Measurements from ENCODE around the gene CLDN15.

The CLDN15 gene

DNA sequence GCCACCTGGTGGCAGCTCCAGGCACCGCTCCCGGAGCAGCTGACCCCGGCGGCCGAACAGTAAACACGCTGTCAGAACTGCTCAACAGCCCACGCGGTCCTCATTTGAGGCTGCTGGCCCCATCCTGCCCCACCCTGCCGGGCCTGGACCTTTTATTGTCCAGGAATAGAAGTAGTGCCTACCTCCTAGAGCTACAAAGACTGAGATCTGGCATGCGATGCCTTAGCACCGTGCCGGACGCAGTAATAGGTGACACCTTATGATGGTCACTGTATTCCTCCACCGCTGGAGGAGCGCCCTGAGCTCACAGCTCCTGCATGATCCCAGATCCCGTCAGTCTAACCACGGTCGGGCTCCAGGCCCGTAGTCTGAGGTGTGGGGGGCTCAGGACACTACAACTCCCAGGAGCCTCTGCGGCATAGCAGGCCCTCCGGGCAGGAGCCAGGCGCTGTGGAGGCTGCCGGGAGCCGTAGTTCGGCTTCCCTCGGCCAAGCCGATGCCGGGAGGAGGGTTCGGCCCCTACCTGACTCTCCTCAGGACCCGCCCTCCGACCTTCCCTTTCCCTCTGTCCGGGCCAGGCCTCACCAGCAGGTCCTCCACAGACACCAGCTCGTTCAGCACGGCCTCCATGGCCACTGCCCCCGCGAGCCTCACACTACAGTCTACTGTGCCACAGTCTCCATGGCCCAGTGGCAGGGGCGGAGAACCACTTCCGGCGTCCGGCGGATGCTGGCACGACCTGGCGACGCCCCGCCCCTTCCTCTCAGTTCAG is 7.0 kb upstream of the CLDN15 start, which contains the start of gene FIS1:
TSS of gene FIS1 (minus strand) at position 707 of the 772 bp plus-strand sequence. CDS start at position 630, 77 bp downstream.
- peak; percentile 94 for DNase-seq (ENCODE audit: low spot score)

DNA sequence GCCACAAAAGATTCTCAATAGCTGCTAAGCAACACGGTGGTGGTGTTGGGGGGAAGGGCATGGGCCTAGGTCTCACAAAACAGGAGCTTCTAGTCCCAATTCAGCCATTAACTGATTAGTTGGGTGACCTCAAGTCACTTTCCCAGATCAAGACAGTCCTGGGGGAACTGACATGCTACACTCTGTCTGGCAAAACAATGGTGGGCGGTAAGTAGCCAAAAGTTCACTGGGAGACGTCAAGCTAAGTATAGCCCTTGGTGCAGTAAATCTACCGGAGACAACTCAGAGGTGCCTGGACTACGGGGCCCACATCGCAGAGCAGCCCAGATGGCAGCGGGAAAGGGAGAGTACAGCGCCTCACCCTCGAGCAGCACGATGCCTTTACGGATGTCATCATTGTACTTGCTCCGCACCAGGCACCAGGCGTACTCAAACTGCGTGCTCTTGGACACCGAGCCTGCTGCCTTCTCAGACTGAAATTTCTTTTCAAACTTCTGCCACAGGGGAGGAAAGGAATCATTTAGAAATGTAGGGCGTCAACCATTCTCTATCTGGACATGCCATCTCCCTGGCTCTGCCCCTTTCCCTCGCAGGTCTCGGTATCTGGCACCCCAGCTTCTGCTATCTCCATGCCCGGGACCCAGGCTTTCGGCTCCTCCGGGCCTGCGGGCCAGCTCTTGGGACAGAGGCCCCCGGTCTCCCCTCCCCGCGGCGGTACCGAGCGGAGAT is 6.2 kb upstream of the CLDN15 start:
- no peak for DNase-seq (ENCODE audit: low spot score)

DNA sequence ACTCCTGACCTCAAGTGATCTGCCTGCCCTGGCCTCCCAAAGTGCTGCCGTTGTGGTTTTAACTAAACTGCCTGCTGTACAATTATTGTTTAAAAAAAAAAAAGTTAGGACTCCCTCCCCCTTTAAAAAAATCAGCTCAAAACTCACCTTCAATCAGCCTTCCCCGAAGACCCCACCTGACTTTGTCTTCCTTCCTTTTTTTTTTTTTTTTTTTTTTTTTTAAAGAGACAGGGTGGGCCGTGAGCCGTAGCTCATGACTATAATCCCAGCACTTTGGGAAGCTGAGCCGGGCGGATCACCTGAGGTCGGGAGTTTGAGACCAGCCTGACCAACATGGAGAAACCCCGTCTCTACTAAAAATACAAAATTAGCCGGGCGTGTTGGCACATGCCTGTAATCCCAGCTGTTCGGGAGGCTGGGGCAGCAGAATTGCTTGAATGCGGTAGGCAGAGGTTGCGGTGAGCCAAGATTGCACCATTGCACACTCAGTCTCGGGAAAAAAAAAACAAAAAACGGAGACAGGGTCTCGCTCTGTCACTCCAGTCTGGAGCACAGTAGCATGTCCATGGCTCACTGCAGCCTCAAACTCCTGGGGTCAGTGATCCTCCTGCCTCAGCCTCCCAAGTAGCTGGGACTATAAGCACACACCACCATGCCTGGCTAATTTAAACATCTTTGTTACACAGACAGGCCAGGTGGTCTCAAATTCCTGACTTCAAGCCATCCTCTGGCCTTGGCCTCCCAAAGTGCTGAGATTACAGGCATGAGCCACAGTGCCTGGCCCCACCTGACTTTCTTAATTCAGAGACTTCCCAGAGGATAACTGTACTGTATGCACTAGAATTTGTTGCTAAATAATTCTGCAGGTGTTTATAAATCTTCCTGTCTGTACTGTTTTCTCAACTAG is 4.1 kb upstream of the CLDN15 start:
- DNase-seq (ENCODE audit: low spot score) = no peak

DNA sequence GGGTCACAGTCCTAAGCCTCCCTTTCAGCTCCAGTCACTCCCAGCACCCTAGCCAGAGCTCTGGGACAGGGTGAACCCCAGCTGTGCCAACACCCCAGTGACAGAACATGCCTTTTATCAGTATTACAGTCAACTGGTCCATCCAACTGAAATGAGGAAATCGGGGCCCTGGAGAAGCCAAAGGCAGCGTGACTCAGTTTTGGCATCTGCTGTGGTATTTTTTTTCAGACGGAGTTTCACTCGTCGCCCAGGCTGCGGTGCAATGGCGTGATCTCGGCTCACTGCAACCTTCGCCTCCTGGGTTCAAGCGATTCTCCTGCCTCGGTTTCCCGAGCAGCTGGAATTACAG is 3.4 kb upstream of the CLDN15 start:
- no peak for DNase-seq (ENCODE audit: low spot score)

DNA sequence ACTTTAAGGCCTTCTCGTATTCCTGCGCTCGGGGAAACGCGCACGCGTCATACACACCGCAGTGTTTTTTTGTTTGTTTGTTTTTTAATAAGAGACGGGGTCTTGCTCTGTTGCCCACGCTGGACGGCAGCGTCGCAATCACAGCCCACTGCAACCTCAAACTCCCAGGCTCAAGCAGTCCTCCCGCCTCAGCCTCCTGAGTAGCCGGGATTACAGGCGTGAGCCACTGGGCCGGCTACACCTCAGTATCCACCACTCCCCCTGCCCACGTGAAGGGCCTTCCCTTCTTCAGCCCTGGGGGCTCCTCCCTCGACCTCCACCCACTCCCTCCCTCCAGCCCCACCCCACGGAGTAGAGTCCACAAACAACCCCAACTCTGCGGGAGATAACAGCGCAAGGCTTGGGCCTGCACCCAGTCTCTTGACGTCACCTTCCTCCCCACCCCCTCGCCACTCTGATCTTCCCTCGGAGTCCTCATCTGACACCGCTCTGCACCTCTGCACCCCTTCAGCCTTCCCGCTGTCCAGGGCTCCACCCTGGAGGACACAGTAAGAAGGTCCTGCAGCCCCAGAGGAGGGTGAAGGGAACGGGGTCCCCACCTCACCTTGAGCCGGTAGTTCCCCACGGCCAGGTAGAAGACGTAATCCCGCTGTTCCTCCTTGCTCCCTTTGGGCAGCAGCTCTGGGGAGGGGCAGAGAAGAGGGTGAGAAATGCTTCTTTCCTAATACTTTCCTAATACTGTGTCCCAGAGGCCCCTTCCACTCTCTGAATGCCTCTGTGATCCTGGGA is 2.8 kb upstream of the CLDN15 start:
- peak; percentile 2 for DNase-seq (ENCODE audit: low spot score)

DNA sequence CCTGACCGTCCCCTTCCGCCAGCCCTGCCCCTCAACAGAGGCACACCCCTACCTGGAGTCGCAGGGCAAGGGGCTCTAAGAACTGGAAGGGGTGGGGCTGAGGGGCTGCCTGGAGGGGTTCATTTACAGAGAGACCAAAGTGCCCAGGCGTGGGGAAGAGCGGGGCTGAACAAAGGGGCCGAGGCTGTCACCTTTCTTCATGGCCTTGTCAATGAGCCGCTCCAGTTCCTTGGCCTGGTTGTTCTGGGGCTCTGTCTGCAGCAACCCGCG is 2.3 kb upstream of the CLDN15 start:
- DNase-seq (ENCODE audit: low spot score) = peak; percentile 1

DNA sequence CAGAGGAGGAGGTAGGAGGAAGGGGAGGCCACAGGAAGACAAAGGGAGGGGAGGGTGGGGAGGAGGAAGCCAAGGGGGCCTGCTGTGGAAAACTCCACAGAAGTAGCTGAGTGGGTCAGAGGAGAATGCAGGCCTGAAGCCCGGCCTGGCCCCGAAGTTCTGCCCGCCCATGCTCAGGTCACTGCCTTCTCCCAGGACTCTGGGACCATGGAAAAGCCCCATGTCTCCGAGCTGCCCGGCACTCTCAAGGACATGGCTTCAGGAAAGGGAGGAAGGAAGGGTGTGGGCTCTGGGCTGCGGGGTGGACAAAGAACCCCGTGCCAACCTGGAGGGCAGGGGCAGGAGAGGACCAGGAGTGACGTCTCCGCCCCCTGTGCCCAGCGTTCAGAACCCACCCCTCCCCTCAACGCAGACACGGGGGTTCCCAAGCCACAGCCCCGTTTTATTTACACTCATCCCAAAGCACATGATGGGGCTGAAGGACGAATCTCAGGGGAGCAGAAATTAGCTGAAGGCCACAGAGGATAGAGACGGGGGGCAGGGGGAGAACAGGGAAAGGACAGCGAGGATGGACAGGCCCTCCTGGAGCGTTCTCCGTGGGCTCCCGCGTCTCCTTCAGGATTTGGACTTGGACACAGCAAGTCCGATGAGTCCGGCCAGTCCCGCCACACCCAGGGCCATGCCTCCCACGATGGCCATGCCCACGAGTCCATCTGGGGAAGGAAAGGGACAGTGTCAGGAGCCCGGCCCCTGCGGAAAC is 1.8 kb upstream of the CLDN15 start:
- DNase-seq (ENCODE audit: low spot score) = peak; percentile 1

DNA sequence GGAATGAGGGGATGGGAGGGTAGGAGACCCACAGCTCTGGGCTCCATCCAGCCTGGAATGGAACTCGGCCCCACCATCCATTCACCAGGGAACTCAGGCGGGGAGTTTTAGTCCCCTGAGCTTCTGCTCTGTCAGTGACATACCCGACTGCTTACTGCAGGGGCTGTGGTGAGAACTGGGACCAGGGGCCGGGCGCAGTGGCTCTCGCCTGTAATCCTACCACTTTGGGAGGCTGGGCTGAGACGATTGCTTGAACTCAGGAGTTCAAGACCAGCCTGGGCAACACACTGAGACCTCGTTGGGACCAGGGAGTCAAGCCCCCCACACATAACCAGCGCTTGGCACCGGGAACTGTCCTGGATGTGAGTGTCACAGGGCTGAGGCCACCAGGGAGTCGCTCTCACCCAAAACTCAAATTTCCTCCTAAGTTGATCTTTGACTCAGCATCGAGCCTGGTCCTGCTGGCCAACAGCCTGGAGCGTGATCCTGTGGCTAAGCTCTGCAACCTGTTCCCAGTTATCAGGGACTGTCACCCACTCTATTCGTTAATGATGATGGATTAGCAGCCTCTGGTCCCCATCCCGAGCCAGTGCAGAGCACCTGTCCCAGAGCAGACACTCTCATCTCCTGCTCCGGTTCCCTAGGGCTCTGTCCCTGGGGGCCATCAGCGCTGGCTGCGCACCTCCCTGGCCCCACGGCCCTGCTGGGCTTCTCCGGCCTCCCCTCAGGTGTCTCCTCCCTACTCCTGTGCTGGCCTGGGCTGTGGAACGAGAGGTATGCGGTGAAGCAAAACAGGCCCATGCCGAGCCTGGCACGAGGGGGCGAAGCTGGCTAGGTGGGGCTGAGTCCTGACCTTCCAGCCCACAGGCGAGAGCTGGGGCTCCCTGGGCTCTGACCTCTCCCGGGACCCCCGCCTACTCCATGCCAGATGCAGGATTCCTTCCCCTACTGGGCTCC is 902 bp upstream of the CLDN15 start:
- DNase-seq (ENCODE audit: low spot score) = peak; percentile 3

DNA sequence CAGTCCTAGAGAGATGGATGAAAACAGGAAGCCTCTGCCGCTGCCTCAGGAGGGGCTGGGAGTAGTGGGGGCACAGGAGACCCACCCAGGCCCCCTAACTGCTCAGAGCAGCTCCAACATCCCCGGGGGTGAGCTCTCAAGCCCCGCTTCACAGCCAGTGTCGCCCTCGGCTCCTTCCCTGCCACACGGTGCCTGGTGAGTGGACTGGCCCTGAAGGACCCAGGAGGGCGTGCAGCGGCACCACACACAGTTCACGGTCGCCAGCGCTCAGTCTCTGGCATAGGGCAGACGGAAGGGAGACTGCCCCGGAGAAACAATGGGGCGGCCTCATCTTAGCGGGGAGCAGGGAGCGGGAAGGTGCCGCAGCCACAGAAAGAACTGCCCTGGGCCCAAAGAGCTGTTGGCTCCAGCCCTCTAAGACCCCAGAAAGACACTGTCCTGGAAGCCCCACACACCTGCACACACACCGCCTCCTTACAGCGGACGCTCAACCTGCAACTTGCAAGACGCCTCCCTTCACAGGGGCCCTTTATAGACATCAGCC is 1.2 kb downstream of the CLDN15 start:
- DNase-seq (ENCODE audit: low spot score) = peak; percentile 1

DNA sequence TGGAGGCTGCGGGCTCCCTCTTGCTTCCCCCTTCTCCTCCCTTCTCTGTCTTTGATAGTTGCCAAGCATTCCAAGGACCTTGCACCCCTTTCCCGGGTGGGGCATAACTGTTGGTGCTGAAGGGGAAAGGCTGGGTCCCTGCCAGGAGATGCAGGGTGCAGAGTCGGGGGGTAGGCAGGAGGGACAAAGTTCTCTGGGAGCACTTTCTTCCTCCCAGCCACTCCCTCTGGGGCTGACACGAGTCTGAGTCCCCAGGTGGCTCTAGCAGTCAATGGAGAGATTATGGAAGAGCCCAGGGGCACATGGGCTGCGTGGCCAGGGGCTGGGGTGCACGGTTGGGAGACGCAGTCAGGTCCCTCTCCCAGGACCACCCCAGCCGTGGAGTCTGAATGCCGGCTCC is 2.1 kb downstream of the CLDN15 start:
- DNase-seq (ENCODE audit: low spot score) = peak; percentile 5

DNA sequence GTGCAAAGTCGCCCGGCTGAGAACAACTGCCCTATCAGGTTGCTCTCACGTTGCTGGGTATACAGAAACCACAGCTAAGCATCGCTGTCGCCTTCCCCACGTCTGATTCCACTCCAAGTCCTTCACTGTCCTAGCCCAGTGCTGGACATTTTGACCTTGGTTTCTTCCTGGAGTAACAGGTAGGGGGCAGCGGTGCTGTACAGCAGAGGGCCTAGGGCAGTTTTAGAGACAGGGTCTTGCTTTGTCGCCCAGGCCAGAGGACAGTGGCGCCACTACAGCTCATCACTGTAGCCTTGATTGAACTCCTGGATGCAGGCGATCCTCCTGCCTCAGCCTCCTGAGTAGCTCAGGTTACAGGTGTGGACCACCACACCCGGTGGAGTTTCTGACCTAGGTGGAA is 2.6 kb downstream of the CLDN15 start:
- peak; percentile 27 for DNase-seq (ENCODE audit: low spot score)

DNA sequence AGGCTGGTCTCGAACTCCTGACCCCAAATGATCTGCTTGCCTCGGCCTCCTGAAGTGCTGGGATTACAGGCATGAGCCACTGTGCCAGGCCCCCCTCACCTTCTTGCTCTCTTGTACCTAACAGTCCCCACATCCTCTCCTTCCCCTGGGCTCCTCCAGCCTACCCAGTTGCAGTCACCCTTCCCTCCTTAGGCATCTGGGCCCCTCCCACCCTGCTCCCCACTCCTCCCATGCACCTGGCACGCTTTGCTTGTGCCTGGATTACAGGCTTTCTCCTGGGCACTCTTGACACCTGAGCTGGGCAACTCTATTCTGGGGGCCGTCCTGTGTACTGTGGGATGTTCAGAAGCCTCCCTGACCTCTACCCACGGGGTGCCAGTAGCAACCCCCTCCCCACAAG is 3.0 kb downstream of the CLDN15 start:
- DNase-seq (ENCODE audit: low spot score) = peak; percentile 5

DNA sequence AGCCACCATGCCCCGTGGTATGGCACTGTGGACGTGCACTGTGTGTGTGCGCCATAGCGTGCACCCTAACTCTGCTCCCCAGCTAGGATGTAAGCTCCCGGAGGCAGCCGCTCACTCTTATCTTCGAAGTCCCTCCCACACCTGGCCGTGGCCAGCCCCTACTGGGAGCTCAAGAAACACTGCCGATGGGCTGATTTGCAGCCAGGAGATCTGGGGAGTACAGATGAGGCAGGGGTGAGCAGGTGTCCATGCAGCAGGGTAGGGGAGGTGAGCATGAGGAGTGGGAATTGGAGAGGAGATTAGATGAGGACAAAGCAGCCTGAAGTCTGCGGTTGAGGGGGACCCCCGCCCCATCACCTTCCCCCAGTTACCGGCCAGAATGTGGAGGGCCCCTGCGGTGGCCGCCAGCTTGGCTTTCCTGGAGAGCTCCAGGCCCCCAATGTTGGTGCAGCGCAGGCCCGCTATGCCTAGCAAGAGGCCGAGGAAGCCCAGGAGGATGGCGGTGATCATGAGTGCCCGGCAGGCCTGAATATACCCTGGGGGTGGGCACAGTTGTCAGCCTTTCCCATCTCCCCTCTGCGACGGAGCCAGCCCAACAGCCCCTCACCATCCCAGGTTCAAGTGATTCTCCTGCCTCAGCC is 3.6 kb downstream of the CLDN15 start:
- DNase-seq (ENCODE audit: low spot score) = no peak

DNA sequence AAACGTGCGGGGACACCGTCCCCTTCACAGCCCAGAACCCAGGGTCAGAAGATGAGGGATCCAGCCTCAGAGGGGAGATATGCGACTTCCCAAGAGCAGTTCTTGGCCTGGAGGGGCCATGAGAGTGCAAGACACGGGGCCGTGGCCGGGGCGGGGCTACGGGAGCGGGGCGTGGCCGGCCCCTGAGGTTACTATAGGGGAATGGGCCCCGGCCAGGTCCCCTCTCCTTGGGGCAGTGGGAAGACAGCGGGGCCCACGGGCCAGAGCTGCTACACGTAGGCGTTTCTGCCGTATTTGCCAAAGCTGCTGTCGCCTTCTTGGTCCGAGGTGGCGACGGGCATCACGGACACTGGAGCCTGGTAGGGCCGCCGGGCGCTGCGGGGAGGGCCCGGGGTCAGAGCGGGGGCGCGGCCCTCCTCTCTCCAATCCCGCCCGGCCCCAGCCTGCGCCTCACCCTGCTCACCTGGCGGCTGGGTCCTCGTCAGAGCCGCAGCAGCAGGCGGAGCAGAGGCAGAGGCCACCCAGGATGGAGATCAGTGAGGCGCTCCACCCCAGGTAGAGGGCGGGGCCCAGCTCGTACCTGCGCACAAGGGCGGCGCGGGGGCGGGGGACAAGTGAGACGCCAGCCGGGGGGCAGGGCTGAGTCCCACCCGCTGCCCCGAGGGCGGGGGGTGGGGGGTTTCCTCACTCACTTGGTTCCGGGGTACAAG is 5.3 kb downstream of the CLDN15 start:
- DNase-seq (ENCODE audit: low spot score) = no peak

DNA sequence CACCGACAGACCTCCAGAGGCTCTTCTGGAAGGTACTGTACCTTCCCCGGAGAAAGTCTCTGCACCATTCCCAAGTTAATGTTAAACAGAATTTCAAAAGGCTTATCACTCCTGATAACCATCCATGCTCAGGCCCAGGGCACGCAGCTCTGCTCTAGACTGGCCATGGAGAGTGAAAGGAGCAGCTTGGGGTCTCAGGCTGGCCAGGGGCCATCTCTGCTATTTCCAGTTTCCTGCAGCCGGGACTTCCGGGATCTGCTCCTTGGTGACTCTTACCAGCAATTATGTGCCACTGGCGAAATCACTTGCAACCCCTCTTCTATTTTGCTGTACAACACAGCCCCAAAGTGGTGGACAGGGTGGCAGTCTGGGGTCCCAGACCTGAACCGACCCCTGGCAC is 6.0 kb downstream of the CLDN15 start:
- DNase-seq (ENCODE audit: low spot score) = no peak

DNA sequence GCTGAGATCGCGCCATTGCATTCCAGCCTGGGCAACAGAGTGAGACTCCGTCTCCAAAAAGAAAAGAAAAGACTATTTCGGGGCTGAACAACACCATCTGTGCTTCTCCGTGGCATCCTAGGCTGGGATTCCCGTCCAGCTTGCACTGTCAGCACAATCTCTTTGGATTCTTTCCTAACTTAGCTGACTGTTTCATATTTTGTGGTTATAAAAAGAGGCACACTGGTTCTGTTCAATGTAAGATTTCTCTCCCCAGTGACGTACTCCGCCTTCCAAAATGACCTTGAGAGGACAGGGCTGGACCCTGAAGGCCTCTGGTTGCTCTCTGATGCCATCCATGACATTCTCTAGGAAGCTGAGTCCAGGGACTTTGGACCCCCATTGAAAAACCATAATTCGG is 10.9 kb downstream of the CLDN15 start:
- no peak for DNase-seq (ENCODE audit: low spot score)

DNA sequence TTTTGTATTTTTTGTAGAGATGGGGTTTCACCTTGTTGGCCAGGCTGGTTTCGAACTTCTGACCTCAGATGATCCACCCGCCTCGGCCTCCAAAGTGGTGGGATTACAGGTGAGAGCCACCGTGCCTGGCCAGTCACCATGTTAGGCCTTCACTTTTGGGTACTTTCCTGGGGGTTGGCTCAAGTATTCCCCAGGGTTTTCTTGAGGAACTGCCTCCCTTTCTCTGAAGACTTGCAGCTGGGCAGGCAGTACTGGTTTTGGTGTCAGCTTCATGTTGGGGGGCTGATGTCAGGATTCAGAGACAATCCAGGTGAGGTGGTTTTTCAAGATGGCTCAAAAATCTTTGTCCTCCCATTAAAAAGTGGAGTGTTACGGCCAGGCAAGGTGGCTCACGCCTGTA is 12.0 kb downstream of the CLDN15 start:
- no peak for DNase-seq (ENCODE audit: low spot score)

DNA sequence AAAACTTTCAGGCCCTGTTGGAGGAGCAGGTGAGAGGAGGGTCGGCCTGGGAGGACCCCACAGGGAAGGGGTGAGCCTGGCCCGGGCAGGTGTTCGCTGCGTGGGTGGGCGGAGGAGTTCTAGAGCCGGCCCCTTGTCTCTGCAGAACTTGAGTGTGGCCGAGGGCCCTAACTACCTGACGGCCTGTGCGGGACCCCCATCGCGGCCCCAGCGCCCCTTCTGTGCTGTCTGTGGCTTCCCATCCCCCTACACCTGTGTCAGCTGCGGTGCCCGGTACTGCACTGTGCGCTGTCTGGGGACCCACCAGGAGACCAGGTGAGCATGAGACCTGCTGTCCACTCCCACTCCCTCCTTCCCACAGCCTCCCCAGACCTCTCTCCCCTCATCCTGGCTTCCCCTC is 14.1 kb downstream of the CLDN15 start:
- no peak for DNase-seq (ENCODE audit: low spot score)
